ENCODE results near the gene FOXP3. TPM values are rescaled to one million over a fixed set of nuclear protein-coding genes. Genes with fewer than 3 reads are reported as not detected.

The FOXP3 gene
- total and polyA plus RNA-seq, 12 donors: 0.04 to 1.2 TPM; not detected in 10

DNA sequence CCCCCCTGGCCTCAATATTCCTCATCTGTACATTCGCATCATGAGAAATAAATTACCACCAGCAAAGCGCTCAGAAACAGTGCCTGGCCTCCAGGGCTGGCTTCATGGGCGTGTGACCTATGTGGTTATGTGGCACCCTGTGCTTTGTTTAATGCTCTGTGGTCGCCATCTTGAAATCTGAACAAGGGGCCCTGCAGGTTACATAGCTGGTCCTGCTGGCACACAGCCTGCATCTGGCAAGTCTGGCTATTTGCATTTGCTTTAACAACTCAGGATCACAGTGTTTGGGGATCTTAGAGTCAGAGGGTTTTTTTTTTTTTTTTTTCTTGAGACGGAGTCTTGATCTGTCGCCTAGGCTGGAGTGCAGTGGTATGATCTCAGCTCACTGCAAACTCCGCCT lies 9.9 kb downstream of the FOXP3 start:
- H3K4me1 ChIP-seq: no peaks in the 10 kb centered on the region
- TF ChIP-seq, protein P1, sequence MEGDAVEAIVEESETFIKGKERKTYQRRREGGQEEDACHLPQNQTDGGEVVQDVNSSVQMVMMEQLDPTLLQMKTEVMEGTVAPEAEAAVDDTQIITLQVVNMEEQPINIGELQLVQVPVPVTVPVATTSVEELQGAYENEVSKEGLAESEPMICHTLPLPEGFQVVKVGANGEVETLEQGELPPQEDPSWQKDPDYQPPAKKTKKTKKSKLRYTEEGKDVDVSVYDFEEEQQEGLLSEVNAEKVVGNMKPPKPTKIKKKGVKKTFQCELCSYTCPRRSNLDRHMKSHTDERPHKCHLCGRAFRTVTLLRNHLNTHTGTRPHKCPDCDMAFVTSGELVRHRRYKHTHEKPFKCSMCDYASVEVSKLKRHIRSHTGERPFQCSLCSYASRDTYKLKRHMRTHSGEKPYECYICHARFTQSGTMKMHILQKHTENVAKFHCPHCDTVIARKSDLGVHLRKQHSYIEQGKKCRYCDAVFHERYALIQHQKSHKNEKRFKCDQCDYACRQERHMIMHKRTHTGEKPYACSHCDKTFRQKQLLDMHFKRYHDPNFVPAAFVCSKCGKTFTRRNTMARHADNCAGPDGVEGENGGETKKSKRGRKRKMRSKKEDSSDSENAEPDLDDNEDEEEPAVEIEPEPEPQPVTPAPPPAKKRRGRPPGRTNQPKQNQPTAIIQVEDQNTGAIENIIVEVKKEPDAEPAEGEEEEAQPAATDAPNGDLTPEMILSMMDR (IDR thresholded peaks at IDR 0.05): no peak
- H3K4me3 ChIP-seq: no peak overlapping the region
- DNase-seq (no peak), ATAC-seq (no peak)
- intact Hi-C loops (cut with DNase I): no loop called here
- H3K36me3 ChIP-seq: no peaks in the 10 kb centered on the region
- no peaks in the 10 kb centered on the region for H3K9me3 ChIP-seq
- no peak overlapping the region for H3K27ac ChIP-seq
- no peaks in the 10 kb centered on the region for H3K27me3 ChIP-seq
- WGBS, 2 donors: 91 to 95% methylated on average over 7 of the region's 7 CpGs

DNA sequence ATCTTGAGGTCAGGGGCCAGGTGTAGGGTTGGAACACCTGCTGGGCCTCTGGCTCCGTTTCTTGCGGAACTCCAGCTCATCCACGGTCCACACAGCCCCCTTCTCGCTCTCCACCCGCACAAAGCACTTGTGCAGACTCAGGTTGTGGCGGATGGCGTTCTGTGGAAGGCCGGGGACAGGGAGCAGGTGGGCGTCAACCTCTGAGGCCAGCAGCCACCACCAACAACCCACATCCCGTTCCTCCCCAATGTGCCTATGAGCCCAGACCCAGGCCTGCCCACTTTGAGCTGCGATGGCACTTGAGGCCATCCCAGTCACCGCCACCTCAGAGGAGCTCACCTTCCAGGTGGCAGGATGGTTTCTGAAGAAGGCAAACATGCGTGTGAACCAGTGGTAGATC lies 13.2 kb downstream of the FOXP3 start:
- Histone ChIP-seq H3K4me1 (no peaks in the 10 kb centered on the region), H3K27me3 (no peaks in the 10 kb centered on the region), H3K9me3 (no peaks in the 10 kb centered on the region), H3K27ac (no peak overlapping the region), H3K4me3 (no peak overlapping the region), H3K36me3 (peaks cover 0 to 29% (median 0%) of the 10 kb centered on the region in 9 donors)
- intact Hi-C loops (cut with DNase I): no loop called here
- ATAC-seq (no peak), DNase-seq (no peak)
- 92 to 96% methylated on average over 12 to 13 of the region's 13 CpGs for WGBS, 2 donors
- TF ChIP-seq, protein P1 (IDR thresholded peaks at IDR 0.05): no peak

DNA sequence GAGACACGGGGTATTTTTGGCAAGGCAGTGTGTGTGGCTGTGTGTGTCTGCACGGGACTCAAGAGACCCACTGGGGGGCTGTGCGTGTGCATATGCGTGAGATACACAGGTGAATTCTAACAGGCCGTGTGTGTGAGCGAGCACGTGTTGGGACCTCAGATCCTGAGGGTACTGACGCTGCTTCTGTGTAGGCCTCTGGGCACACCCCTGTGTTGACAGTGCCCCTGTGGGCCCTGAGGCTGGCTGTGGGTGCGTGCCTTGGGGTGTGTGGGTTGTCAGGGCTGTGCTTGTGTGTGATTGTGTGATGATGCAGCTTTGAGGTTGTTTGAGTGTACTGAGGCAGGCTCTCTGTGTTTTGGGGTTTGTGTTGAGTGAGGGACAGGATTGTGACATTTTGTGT lies 13.9 kb downstream of the FOXP3 start:
- 91 to 92% methylated on average over 9 of the region's 9 CpGs for WGBS, 2 donors
- Histone ChIP-seq H3K36me3 (peaks cover 0 to 36% (median 0%) of the 10 kb centered on the region in 9 donors), H3K27me3 (no peaks in the 10 kb centered on the region), H3K4me3 (no peak overlapping the region), H3K27ac (no peak overlapping the region), H3K9me3 (no peaks in the 10 kb centered on the region), H3K4me1 (no peaks in the 10 kb centered on the region)
- ATAC-seq (no peak), DNase-seq (no peak)
- intact Hi-C loops (cut with DNase I): no loop called here
- TF ChIP-seq, protein P1 (IDR thresholded peaks at IDR 0.05): no peak

DNA sequence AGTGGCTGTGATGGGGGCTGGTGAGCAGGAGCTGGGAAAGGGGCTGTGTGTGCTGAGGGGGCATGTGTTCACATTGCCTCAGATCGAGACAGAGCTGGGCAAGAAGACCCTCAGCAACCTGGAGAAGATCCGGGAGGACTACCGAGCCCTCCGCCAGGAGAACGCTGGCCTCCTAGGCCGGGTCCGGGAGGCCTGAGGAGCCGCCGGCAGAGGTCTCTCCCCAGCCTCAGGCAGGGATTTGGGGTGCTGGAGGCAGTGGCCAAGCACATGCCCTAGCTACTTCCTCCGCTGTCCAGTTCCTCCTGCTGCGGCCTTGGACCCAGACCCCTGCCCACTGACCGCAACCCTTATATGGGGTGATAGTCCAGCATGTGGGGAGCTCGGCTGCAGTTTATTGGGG lies 14.4 kb downstream of the FOXP3 start:
- no peak overlapping the region for H3K27ac ChIP-seq
- intact Hi-C loops (cut with DNase I): no loop called here
- 92 to 96% methylated on average over 6 to 13 of the region's 13 CpGs for WGBS, 2 donors
- peaks cover 0 to 40% (median 0%) of the 10 kb centered on the region in 9 donors for H3K36me3 ChIP-seq
- H3K27me3 ChIP-seq: no peaks in the 10 kb centered on the region
- no peaks in the 10 kb centered on the region for H3K9me3 ChIP-seq
- ATAC-seq: no peak
- DNase-seq: no peak
- no peaks in the 10 kb centered on the region for H3K4me1 ChIP-seq
- TF ChIP-seq, protein P1 (IDR thresholded peaks at IDR 0.05): no peak
- no peak overlapping the region for H3K4me3 ChIP-seq
